Activated T-helper 17 cell treated with anti-CD3 and anti-CD28 coated beads, Interleukin-2, amount 50 U/mL, for 72 hours (primary cell): ENCODE results near the gene NLRP14. TPM values are rescaled to one million over a fixed set of nuclear protein-coding genes. Genes with fewer than 3 reads are reported as not detected.

Source experiments
- ATAC-seq: fragments of 150-1000 bp; cut with Tn5 transposase; replicated peaks from 2 replicates; pipeline ENCODE4 v1.10.0; 2021; ENCODE audit warnings: mild to moderate bottlenecking, moderate library complexity
- H3K27ac Mint-ChIP-seq: one replicate; pipeline ENCODE4 v1.8.0; 2022; ENCODE audit warnings: mixed read lengths
- H3K27me3 Mint-ChIP-seq: one replicate; pipeline ENCODE4 v1.8.0; 2022; ENCODE audit warnings: mixed read lengths
- H3K36me3 Mint-ChIP-seq: one replicate; pipeline ENCODE4 v1.8.0; 2022; ENCODE audit warnings: low read depth, mild to moderate bottlenecking, mixed read lengths
- H3K4me1 Mint-ChIP-seq: one replicate; pipeline ENCODE4 v1.8.0; 2022; ENCODE audit warnings: mixed read lengths
- H3K4me3 Mint-ChIP-seq: one replicate; pipeline ENCODE4 v1.8.0; 2022; ENCODE audit warnings: mild to moderate bottlenecking, mixed read lengths
- H3K9me3 Mint-ChIP-seq: one replicate; pipeline ENCODE4 v1.8.0; 2022; ENCODE audit warnings: mixed read lengths
- total RNA-seq, 2 donors: library from RNA; stranded (reverse); gene quantifications; one replicate each; pipeline ENCODE4 v1.2.3, GENCODE V29; 2022

The NLRP14 gene
- total RNA-seq, 2 donors from 2014 or later, result 0.08 TPM; not detected in 1

- Mint-ChIP-seq H3K27ac (no peak within 1 kb of the TSS), H3K36me3 (no peaks in the 10 kb centered on the region), H3K27me3 (peaks cover 32% of the 10 kb centered on the region), H3K4me1 (no peaks in the 10 kb centered on the region), H3K4me3 (no peak within 1 kb of the TSS), H3K9me3 (no peaks in the 10 kb centered on the region)
- no peak for ATAC-seq
Measured at GRCh38 chr11:7088921-7089320, 68.6 kb downstream of the NLRP14 start, which contains the start of gene RBMXL2. Gene RBMXL2, plus strand, starts transcription at chr11:7088998. Its CDS starts 123 bp downstream, at chr11:7089121.

GRCh38 chr11:7089328-7090251 is 69.3 kb downstream of the NLRP14 start:
- H3K27ac Mint-ChIP-seq, result no peak overlapping the region
- H3K4me1 Mint-ChIP-seq, result no peaks in the 10 kb centered on the region
- H3K36me3 Mint-ChIP-seq, result no peaks in the 10 kb centered on the region
- no peaks in the 10 kb centered on the region for H3K9me3 Mint-ChIP-seq
- H3K27me3 Mint-ChIP-seq, result peaks cover 39% of the 10 kb centered on the region
- no peak overlapping the region for H3K4me3 Mint-ChIP-seq
- no peak for ATAC-seq

- H3K4me1 Mint-ChIP-seq, result no peaks in the 10 kb centered on the region
- H3K27ac Mint-ChIP-seq, result no peak overlapping the region
- no peaks in the 10 kb centered on the region for H3K9me3 Mint-ChIP-seq
- ATAC-seq, result peak; percentile 69
- no peak overlapping the region for H3K4me3 Mint-ChIP-seq
- H3K27me3 Mint-ChIP-seq, result peaks cover 21% of the 10 kb centered on the region
- H3K36me3 Mint-ChIP-seq, result no peaks in the 10 kb centered on the region
Measured at GRCh38 chr11:7098235-7098832, 78.1 kb downstream of the NLRP14 start.

GRCh38 chr11:7115780-7116179 is 95.5 kb downstream of the NLRP14 start:
- H3K36me3 Mint-ChIP-seq, result no peaks in the 10 kb centered on the region
- peaks cover 11% of the 10 kb centered on the region for H3K27me3 Mint-ChIP-seq
- no peak for ATAC-seq
- no peaks in the 10 kb centered on the region for H3K4me1 Mint-ChIP-seq
- no peak overlapping the region for H3K27ac Mint-ChIP-seq
- no peak overlapping the region for H3K4me3 Mint-ChIP-seq
- H3K9me3 Mint-ChIP-seq, result no peaks in the 10 kb centered on the region

GRCh38 chr11:7116370-7116769 is 96.1 kb downstream of the NLRP14 start:
- Mint-ChIP-seq H3K4me3 (no peak overlapping the region), H3K36me3 (no peaks in the 10 kb centered on the region), H3K27me3 (peaks cover 14% of the 10 kb centered on the region), H3K9me3 (no peaks in the 10 kb centered on the region), H3K27ac (no peak overlapping the region), H3K4me1 (no peaks in the 10 kb centered on the region)
- no peak for ATAC-seq

Other genes with a start within 250 kb of the NLRP14 start
- gene OR2AG2, start 248.5 kb upstream of the NLRP14 start, total RNA-seq, result under 1 TPM in 1 of 2 donors, not detected in 1; 0.08 TPM
- gene OR2AG1, start 237.5 kb upstream of the NLRP14 start, total RNA-seq, result not detected
- under 1 TPM in 1 of 2 donors, not detected in 1; 0.13 TPM for gene OR6A2, start 220.8 kb upstream of the NLRP14 start, total RNA-seq
- gene OR10A5, start 174.8 kb upstream of the NLRP14 start, total RNA-seq, result not detected
- gene OR10A2, start 157.4 kb upstream of the NLRP14 start, total RNA-seq, result not detected
- not detected for gene OR10A4, start 143.9 kb upstream of the NLRP14 start, total RNA-seq
- gene OR2D2, start 128.0 kb upstream of the NLRP14 start, total RNA-seq, result not detected
- not detected for gene OR2D3, start 99.5 kb upstream of the NLRP14 start, total RNA-seq
- 1 to 10 TPM in 1 of 2 donors, under 1 TPM in 1; 0.11 to 1.3 TPM for gene ZNF215, start 94.1 kb upstream of the NLRP14 start, total RNA-seq
- gene ZNF214, start 133 bp upstream of the NLRP14 start, total RNA-seq, result not detected
- gene RBMXL2, start 68.5 kb downstream of the NLRP14 start, total RNA-seq, result not detected
- gene SYT9, start 231.4 kb downstream of the NLRP14 start, total RNA-seq, result not detected